ENCODE measurements around the gene YKT6.

DNA sequence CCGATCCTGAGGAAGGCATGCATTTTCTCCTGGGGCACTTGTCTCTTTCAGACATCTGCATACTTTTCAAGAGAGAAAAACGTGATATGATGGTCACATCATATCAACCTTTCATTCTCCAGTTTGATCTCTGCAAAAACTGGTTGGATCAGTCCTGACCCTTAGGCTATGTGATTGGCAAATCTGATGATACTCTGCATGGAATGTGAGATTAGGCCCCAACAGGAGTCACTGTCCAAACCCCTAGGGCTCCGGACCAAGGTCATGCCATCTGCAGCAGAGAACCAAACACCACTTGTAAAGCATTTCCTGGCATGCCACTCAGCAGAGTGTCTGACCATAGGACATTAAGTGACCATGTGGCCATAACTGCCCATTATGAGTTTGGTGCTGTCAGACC is 20.1 kb upstream of the YKT6 start:
- TF ChIP-seq, protein P1, sequence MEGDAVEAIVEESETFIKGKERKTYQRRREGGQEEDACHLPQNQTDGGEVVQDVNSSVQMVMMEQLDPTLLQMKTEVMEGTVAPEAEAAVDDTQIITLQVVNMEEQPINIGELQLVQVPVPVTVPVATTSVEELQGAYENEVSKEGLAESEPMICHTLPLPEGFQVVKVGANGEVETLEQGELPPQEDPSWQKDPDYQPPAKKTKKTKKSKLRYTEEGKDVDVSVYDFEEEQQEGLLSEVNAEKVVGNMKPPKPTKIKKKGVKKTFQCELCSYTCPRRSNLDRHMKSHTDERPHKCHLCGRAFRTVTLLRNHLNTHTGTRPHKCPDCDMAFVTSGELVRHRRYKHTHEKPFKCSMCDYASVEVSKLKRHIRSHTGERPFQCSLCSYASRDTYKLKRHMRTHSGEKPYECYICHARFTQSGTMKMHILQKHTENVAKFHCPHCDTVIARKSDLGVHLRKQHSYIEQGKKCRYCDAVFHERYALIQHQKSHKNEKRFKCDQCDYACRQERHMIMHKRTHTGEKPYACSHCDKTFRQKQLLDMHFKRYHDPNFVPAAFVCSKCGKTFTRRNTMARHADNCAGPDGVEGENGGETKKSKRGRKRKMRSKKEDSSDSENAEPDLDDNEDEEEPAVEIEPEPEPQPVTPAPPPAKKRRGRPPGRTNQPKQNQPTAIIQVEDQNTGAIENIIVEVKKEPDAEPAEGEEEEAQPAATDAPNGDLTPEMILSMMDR (optimal IDR thresholded peaks at IDR 0.05 in 1 of 3, IDR thresholded peaks at IDR 0.05 in 1 of 3, conservative IDR thresholded peaks at IDR 0.05 in 1 of 3; ENCODE audit: extremely low read depth in 1 of 3, insufficient read depth in 2 of 3, low read length in 3 of 3): no peak
- no peak for TF ChIP-seq EZH2 (IDR thresholded peaks at IDR 0.05; ENCODE audit: low read length)

Data from keratinocyte (primary cell).